ENCODE measurements around the gene NOL6. TPM values are rescaled to one million over a fixed set of nuclear protein-coding genes. Genes with fewer than 3 reads are reported as not detected.

The NOL6 gene
- total and polyA plus RNA-seq, 2 of the 13 experiments (the other 11 are each of a cell fraction or from before 2014, with no cell fraction given): 17.0 to 30.2 TPM

GRCh38 chr9:33415501-33416038 is 58.2 kb downstream of the NOL6 start (continued):
- TF ChIP-seq TBL1XR1 (IDR thresholded peaks at IDR 0.05; ENCODE audit: borderline replicate concordance, low read length, partially characterized antibody) (peak; percentile 73), MEIS2 (CRISPR knock-in tag; IDR thresholded peaks at IDR 0.05) (peak; percentile 93; the same call in 1 of the 2 replicates), TEAD2 (CRISPR knock-in tag; IDR thresholded peaks at IDR 0.05) (no peak), CEBPB (IDR thresholded peaks at IDR 0.05; ENCODE audit: borderline replicate concordance, low read depth, low read length) (no peak), TOPORS (CRISPR knock-in tag; IDR thresholded peaks at IDR 0.05) (peak; percentile 43; the same call in 1 of the 2 replicates), HMG20B (CRISPR knock-in tag; conservative IDR thresholded peaks at IDR 0.05) (peak; percentile 99), KAT7 (CRISPR knock-in tag; IDR thresholded peaks at IDR 0.05; ENCODE audit: borderline replicate concordance) (no peak), LCORL (IDR thresholded peaks at IDR 0.05) (no peak), LCORL (CRISPR knock-in tag; IDR thresholded peaks at IDR 0.05) (peak; percentile 96), MEIS1 (CRISPR knock-in tag; IDR thresholded peaks at IDR 0.05; ENCODE audit: borderline replicate concordance) (peak; percentile 99), ZNF740 (CRISPR knock-in tag; IDR thresholded peaks at IDR 0.05) (peak; percentile 37; the same call in 1 of the 2 replicates), SYNCRIP (IDR thresholded peaks at IDR 0.05; ENCODE audit: insufficient read depth, low read depth, low read length) (no peak), ZNF10 (CRISPR knock-in tag; IDR thresholded peaks at IDR 0.05; ENCODE audit: borderline replicate concordance, low read depth) (no peak), ZNF563 (CRISPR knock-in tag; IDR thresholded peaks at IDR 0.05) (peak; percentile 46; the same call in 1 of the 2 replicates), ZMAT3 (CRISPR knock-in tag; conservative IDR thresholded peaks at IDR 0.05) (peak; percentile 69; the same call in 1 of the 2 replicates)
- TF ChIP-seq, protein P1, sequence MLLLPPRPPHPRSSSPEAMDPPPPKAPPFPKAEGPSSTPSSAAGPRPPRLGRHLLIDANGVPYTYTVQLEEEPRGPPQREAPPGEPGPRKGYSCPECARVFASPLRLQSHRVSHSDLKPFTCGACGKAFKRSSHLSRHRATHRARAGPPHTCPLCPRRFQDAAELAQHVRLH (CRISPR knock-in tag; IDR thresholded peaks at IDR 0.05; ENCODE audit: borderline replicate concordance, low read depth): peak; percentile 87; the same call in 1 of the 2 replicates
- TF ChIP-seq, protein P2, sequence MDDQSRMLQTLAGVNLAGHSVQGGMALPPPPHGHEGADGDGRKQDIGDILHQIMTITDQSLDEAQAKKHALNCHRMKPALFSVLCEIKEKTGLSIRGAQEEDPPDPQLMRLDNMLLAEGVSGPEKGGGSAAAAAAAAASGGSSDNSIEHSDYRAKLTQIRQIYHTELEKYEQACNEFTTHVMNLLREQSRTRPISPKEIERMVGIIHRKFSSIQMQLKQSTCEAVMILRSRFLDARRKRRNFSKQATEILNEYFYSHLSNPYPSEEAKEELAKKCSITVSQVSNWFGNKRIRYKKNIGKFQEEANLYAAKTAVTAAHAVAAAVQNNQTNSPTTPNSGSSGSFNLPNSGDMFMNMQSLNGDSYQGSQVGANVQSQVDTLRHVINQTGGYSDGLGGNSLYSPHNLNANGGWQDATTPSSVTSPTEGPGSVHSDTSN (CRISPR knock-in tag; IDR thresholded peaks at IDR 0.05; ENCODE audit: borderline replicate concordance): no peak
- TF ChIP-seq, protein P3, sequence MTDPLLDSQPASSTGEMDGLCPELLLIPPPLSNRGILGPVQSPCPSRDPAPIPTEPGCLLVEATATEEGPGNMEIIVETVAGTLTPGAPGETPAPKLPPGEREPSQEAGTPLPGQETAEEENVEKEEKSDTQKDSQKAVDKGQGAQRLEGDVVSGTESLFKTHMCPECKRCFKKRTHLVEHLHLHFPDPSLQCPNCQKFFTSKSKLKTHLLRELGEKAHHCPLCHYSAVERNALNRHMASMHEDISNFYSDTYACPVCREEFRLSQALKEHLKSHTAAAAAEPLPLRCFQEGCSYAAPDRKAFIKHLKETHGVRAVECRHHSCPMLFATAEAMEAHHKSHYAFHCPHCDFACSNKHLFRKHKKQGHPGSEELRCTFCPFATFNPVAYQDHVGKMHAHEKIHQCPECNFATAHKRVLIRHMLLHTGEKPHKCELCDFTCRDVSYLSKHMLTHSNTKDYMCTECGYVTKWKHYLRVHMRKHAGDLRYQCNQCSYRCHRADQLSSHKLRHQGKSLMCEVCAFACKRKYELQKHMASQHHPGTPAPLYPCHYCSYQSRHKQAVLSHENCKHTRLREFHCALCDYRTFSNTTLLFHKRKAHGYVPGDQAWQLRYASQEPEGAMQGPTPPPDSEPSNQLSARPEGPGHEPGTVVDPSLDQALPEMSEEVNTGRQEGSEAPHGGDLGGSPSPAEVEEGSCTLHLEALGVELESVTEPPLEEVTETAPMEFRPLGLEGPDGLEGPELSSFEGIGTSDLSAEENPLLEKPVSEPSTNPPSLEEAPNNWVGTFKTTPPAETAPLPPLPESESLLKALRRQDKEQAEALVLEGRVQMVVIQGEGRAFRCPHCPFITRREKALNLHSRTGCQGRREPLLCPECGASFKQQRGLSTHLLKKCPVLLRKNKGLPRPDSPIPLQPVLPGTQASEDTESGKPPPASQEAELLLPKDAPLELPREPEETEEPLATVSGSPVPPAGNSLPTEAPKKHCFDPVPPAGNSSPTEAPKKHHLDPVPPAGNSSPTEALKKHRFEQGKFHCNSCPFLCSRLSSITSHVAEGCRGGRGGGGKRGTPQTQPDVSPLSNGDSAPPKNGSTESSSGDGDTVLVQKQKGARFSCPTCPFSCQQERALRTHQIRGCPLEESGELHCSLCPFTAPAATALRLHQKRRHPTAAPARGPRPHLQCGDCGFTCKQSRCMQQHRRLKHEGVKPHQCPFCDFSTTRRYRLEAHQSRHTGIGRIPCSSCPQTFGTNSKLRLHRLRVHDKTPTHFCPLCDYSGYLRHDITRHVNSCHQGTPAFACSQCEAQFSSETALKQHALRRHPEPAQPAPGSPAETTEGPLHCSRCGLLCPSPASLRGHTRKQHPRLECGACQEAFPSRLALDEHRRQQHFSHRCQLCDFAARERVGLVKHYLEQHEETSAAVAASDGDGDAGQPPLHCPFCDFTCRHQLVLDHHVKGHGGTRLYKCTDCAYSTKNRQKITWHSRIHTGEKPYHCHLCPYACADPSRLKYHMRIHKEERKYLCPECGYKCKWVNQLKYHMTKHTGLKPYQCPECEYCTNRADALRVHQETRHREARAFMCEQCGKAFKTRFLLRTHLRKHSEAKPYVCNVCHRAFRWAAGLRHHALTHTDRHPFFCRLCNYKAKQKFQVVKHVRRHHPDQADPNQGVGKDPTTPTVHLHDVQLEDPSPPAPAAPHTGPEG (CRISPR knock-in tag; IDR thresholded peaks at IDR 0.05): no peak
- TF ChIP-seq, protein P4, sequence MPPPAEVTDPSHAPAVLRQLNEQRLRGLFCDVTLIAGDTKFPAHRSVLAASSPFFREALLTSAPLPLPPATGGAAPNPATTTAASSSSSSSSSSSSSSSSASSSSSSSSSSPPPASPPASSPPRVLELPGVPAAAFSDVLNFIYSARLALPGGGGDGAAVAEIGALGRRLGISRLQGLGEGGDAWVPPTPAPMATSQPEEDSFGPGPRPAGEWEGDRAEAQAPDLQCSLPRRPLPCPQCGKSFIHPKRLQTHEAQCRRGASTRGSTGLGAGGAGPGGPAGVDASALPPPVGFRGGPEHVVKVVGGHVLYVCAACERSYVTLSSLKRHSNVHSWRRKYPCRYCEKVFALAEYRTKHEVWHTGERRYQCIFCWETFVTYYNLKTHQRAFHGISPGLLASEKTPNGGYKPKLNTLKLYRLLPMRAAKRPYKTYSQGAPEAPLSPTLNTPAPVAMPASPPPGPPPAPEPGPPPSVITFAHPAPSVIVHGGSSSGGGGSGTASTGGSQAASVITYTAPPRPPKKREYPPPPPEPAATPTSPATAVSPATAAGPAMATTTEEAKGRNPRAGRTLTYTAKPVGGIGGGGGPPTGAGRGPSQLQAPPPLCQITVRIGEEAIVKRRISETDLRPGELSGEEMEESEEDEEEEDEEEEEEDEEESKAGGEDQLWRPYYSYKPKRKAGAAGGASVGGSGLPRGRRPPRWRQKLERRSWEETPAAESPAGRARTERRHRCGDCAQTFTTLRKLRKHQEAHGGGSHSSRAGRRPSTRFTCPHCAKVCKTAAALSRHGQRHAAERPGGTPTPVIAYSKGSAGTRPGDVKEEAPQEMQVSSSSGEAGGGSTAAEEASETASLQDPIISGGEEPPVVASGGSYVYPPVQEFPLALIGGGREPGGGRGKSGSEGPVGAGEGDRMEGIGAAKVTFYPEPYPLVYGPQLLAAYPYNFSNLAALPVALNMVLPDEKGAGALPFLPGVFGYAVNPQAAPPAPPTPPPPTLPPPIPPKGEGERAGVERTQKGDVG (CRISPR knock-in tag; IDR thresholded peaks at IDR 0.05; ENCODE audit: borderline replicate concordance): peak; percentile 61; the same call in 1 of the 2 replicates

Measured in HepG2 (cell line).